A549 (cell line): ENCODE measurements around the gene NFATC2.

Source experiments
- BHLHE40 ChIP-seq: IDR thresholded peaks from 2 replicates; pipeline ENCODE4 v1.6.1; 2012; ENCODE audit warnings: low read depth, low read length, inconsistent platforms
- HDAC2 ChIP-seq: fragments of 200-600 bp; sonication (generic); IDR thresholded peaks from 2 replicates; pipeline ENCODE4 v1.6.1; 2016
- RCOR1 ChIP-seq: fragments of 150-350 bp; IDR thresholded peaks from 2 replicates; pipeline ENCODE4 v1.6.1; 2014; ENCODE audit warnings: antibody characterized with exemption, low read length, low read depth

DNA sequence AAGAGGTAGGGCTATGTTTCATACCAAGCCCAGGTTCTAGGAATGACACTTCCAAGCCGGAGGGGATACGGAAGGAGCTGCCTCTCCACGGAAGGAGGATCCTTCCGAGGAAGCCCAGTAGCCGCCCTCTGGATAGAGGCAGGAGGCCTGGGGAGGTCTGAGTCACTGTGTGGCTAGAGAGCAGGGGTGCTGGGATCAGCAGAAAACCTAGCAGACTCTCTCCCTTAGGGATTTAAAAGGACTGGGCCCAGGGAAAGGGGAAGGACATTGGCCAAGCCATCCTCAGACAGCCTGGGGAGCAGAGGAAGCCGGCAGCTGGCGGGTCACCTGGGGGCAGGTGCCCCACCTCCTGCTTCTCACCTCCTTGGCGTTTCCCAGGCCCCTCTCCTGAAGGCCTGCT lies 36.6 kb upstream of the NFATC2 start:
- TF ChIP-seq RCOR1 = no peak
- no peak for TF ChIP-seq HDAC2
- TF ChIP-seq BHLHE40 = no peak
